ENCODE results near the gene L3MBTL2.

- TF ChIP-seq, protein P1, sequence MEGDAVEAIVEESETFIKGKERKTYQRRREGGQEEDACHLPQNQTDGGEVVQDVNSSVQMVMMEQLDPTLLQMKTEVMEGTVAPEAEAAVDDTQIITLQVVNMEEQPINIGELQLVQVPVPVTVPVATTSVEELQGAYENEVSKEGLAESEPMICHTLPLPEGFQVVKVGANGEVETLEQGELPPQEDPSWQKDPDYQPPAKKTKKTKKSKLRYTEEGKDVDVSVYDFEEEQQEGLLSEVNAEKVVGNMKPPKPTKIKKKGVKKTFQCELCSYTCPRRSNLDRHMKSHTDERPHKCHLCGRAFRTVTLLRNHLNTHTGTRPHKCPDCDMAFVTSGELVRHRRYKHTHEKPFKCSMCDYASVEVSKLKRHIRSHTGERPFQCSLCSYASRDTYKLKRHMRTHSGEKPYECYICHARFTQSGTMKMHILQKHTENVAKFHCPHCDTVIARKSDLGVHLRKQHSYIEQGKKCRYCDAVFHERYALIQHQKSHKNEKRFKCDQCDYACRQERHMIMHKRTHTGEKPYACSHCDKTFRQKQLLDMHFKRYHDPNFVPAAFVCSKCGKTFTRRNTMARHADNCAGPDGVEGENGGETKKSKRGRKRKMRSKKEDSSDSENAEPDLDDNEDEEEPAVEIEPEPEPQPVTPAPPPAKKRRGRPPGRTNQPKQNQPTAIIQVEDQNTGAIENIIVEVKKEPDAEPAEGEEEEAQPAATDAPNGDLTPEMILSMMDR (conservative IDR thresholded peaks at IDR 0.05 in 1 of 2, IDR thresholded peaks at IDR 0.05 in 1 of 2; ENCODE audit: extremely low read depth in 1 of 2, insufficient read depth in 1 of 2, low read depth in 1 of 2, low read length in 2 of 2), result no peak
- no peak for TF ChIP-seq EZH2 (IDR thresholded peaks at IDR 0.05; ENCODE audit: borderline replicate concordance, low read length)
Observed at GRCh38 chr22:41217553-41218157, 12.5 kb downstream of the L3MBTL2 start.

Data from mammary epithelial cell (primary cell).